K562 (cell line): ENCODE results near the gene ZNF839. TPM values are rescaled to one million over a fixed set of nuclear protein-coding genes. Genes with fewer than 3 reads are reported as not detected.

Experiments used
- ATAC-seq: fragments of 200-7000 bp; cut with Tn5 transposase; 3 replicates; pipeline ENCODE4 v1.9.1; 2020; ENCODE audit warnings: moderate library complexity
- BruUV-seq: library from RNA; stranded (reverse); fragments of 400-500 nt; replicated peaks from 2 replicates; lab custom pipeline; 2021; lab: Mats Ljungman, UMichigan
- CTCF ChIA-PET: fragments of 300-600 bp; formaldehyde crosslinking; extraction: SDS; loops from one replicate; lab custom pipeline; 2021; ENCODE audit warnings: low intra/inter-chr PET ratio; lab: Yijun Ruan, JAX
- POLR2A ChIA-PET: fragments of 300-600, 350-650 bp; sonication (Branson Sonifier 250); formaldehyde crosslinking; extraction: SDS; loops from one replicate; lab custom pipeline; 2021; ENCODE audit warnings: antibody characterized with exemption, inconsistent platforms; lab: Yijun Ruan, JAX
- DNase-seq, 4 experiments: peaks; one replicate each; pipeline versions ENCODE4 v3.0.0 to v3.0.0-alpha.2; 2011 to 2018; ENCODE audit warnings: low spot score in 3 of 4, mixed read lengths in 3 of 4; ENCODE audit errors: extremely low read depth in 1 of 4
- FAIRE-seq: peaks from 2 replicates; lab custom pipeline; 2011; peaks lifted over from hg19 to GRCh38; lab: Jason Lieb, UNC
- H2AFZ ChIP-seq: 2 replicates; pipeline ENCODE4 v1.6.0; 2011; ENCODE audit warnings: low read depth, low read length, control low read depth, inconsistent platforms
- H3K27ac ChIP-seq: fragments of 200-600 bp; 3 replicates; pipeline ENCODE4 v1.8.0; 2011; ENCODE audit warnings: low read depth, mild to moderate bottlenecking, control low read depth, inconsistent platforms, low read length, moderate library complexity, mixed read lengths; ENCODE audit errors: extremely low read depth
- H3K27me3 ChIP-seq, 2 experiments: fragments of 300-600 bp in 1 of 2; 2 replicates in 1 of 2; 3 replicates in 1 of 2; pipeline versions ENCODE4 v1.6.0 to v1.8.0; 2011; ENCODE audit warnings: inconsistent platforms in 2 of 2, low read length in 2 of 2, mild to moderate bottlenecking in 1 of 2, mixed read lengths in 1 of 2, moderate library complexity in 1 of 2; ENCODE audit not compliant: control insufficient read depth in 2 of 2, insufficient read depth in 2 of 2
- H3K36me3 ChIP-seq: fragments of 300-600 bp; 3 replicates; pipeline ENCODE4 v1.8.0; 2011; ENCODE audit warnings: mild to moderate bottlenecking, low read length, inconsistent platforms; ENCODE audit not compliant: control insufficient read depth, insufficient read depth
- H3K4me1 ChIP-seq, 2 experiments: fragments of 200-600 bp in 1 of 2; replicated peaks in 1 of 2; 2 replicates in 1 of 2; 3 replicates in 1 of 2; pipeline versions ENCODE4 v1.5.1 to v1.8.0; 2011; ENCODE audit warnings: inconsistent platforms in 2 of 2, low read length in 2 of 2, mild to moderate bottlenecking in 1 of 2, mixed read lengths in 1 of 2, moderate library complexity in 1 of 2; ENCODE audit not compliant: control insufficient read depth in 2 of 2, insufficient read depth in 2 of 2
- H3K4me2 ChIP-seq: 2 replicates; pipeline ENCODE4 v1.6.1; 2011; ENCODE audit warnings: low read length, control low read depth, inconsistent platforms, mixed read lengths; ENCODE audit not compliant: insufficient read depth
- H3K4me3 ChIP-seq: fragments of 200-600 bp; sonication (generic), shearing (Covaris generic); 2 replicates; pipeline ENCODE4 v1.5.1; 2016; ENCODE audit warnings: control low read depth, inconsistent platforms
- H3K79me2 ChIP-seq: fragments of 200-600 bp; 3 replicates; pipeline ENCODE4 v1.8.0; 2011; ENCODE audit warnings: low read length, inconsistent platforms; ENCODE audit not compliant: control insufficient read depth, insufficient read depth
- H3K9ac ChIP-seq, 2 experiments: 2 replicates each; pipeline versions ENCODE4 v1.6.0 to v1.6.1; 2011; ENCODE audit warnings: low read depth in 2 of 2, low read length in 2 of 2, control low read depth in 1 of 2, inconsistent platforms in 1 of 2, mild to moderate bottlenecking in 1 of 2, mixed read lengths in 1 of 2; ENCODE audit not compliant: insufficient read depth in 1 of 2
- H3K9me1 ChIP-seq: one replicate; pipeline ENCODE4 v1.6.0; 2011; ENCODE audit warnings: inconsistent platforms, mild to moderate bottlenecking, low read length, moderate library complexity; ENCODE audit not compliant: control insufficient read depth, insufficient read depth
- H3K9me3 ChIP-seq: replicated peaks from 2 replicates; pipeline ENCODE4 v1.5.1; 2011; ENCODE audit warnings: low read depth, low read length, inconsistent platforms; ENCODE audit not compliant: control insufficient read depth, insufficient read depth
- H4K20me1 ChIP-seq: replicated peaks from 2 replicates; pipeline ENCODE4 v1.6.1; 2011; ENCODE audit warnings: low read length, inconsistent platforms, mixed read lengths; ENCODE audit not compliant: control insufficient read depth, insufficient read depth
- POLR2B ChIP-seq: fragments of 450-650 bp; IDR thresholded peaks from 2 replicates; pipeline ENCODE4 v1.6.1; 2018; ENCODE audit warnings: low read depth; ENCODE audit not compliant: partially characterized antibody
- SNIP1 ChIP-seq: fragments of 450-650 bp; IDR thresholded peaks from 2 replicates; pipeline ENCODE4 v1.7.1; 2017; ENCODE audit warnings: low read depth, mild to moderate bottlenecking
- WGBS: fragments of 100-300 bp; shearing (Covaris generic); methylation state at CpG from one replicate; pipeline ENCODE4 v1.1.6; 2016; ENCODE audit warnings: low coverage, mixed read lengths; ENCODE audit not compliant: insufficient coverage; ENCODE audit errors: missing lambda C conversion rate; 5-methylcytosine and 5-hydroxymethylcytosine counted together
- in situ Hi-C: fragments of 300-500 bp; cut with MboI; formaldehyde crosslinking; loops from 4 replicates; pipeline ENCODE4 v1.15.0; 2018; ENCODE audit warnings: inconsistent platforms, mixed read lengths
- intact Hi-C: fragments of 100-400 bp; cut with micrococcal nuclease; formaldehyde crosslinking; loops from 2 replicates; pipeline ENCODE4 v1.14.2; 2022
- polyA plus RNA-seq, 8 experiments: library from polyadenylated mRNA; depleted of rRNA in 4 of 8; stranded (reverse) in 5 of 8; unstranded in 3 of 8; fragments of >200 nt; fragmentation: Nextera tagmentation in 2 of 8; fragmentation: Illumina TruSeq in 1 of 8; extraction: Ambion mirVana in 2 of 8; extraction: Trizol in 1 of 8; gene quantifications; 2 replicates each; pipeline versions ENCODE4 v1.2.1 to v1.2.3, GENCODE V29; 2011 to 2014; ENCODE audit warnings: inconsistent platforms in 1 of 8, missing spikeins in 1 of 8
- total RNA-seq, 7 experiments: library from RNA; depleted of rRNA in 6 of 7; stranded (reverse); fragments of >200 nt in 6 of 7; fragmentation: Illumina TruSeq in 2 of 7; extraction: Trizol in 2 of 7; gene quantifications; 2 replicates each; pipeline versions ENCODE4 v1.2.1 to v1.2.3, GENCODE V29; 2011 to 2021; ENCODE audit warnings: low replicate concordance in 1 of 7
- TF ChIP-seq, protein P1 (sequence below), 3 experiments: IDR thresholded peaks in 2 of 3; conservative IDR thresholded peaks in 1 of 3; 2 replicates each; pipeline ENCODE4 v1.5.1; 2011 to 2012; ENCODE audit warnings: low read length in 3 of 3, mild to moderate bottlenecking in 3 of 3, control low read depth in 2 of 3, improper control_type of control experiment in 1 of 3, inconsistent platforms in 1 of 3, low read depth in 1 of 3, mixed read lengths in 1 of 3, moderate library complexity in 1 of 3; ENCODE audit not compliant: insufficient read depth in 2 of 3
- TF ChIP-seq, protein P2 (sequence below), 2 experiments: fragments of 450-650 bp in 1 of 2; sonication (generic) in 1 of 2; formaldehyde crosslinking in 1 of 2; IDR thresholded peaks; 2 replicates each; pipeline versions ENCODE4 v1.7.1 to v1.9.0; 2016 to 2022; ENCODE audit warnings: inconsistent platforms in 1 of 2, mild to moderate bottlenecking in 1 of 2, missing genetic modification reagents in 1 of 2

The ZNF839 gene
- total and polyA plus RNA-seq, 9 of the 15 experiments (the other 6 are each of a cell fraction or from before 2014, with no cell fraction given): 0.42 to 8.4 (median 5.7) TPM

DNA sequence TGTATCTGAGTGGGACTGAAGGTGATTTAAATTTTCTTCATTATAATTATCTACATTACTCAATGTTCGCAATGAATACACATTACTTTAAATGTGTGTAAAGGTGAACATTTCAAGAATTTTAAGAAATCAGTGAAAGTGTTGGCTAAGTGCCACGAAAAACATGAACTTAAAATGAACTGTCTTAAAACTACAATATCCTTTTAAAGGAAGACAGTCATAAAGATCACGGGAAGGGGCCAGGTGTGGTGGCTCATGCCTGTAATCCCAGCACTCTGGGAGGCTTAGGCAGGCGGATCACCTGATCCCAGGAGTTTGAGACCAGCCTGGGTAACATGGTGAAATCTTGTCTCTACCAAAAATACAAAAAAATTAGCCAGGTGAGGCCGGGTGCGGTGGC lies 25.8 kb upstream of the ZNF839 start (continued):
- TF ChIP-seq, protein P1, sequence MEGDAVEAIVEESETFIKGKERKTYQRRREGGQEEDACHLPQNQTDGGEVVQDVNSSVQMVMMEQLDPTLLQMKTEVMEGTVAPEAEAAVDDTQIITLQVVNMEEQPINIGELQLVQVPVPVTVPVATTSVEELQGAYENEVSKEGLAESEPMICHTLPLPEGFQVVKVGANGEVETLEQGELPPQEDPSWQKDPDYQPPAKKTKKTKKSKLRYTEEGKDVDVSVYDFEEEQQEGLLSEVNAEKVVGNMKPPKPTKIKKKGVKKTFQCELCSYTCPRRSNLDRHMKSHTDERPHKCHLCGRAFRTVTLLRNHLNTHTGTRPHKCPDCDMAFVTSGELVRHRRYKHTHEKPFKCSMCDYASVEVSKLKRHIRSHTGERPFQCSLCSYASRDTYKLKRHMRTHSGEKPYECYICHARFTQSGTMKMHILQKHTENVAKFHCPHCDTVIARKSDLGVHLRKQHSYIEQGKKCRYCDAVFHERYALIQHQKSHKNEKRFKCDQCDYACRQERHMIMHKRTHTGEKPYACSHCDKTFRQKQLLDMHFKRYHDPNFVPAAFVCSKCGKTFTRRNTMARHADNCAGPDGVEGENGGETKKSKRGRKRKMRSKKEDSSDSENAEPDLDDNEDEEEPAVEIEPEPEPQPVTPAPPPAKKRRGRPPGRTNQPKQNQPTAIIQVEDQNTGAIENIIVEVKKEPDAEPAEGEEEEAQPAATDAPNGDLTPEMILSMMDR (IDR thresholded peaks at IDR 0.05 in 2 of 3, conservative IDR thresholded peaks at IDR 0.05 in 1 of 3; ENCODE audit: insufficient read depth in 2 of 3, low read depth in 1 of 3, low read length in 3 of 3): no peak
- TF ChIP-seq SNIP1 (no peak), POLR2B (no peak)

GRCh38 chr14:102295270-102295669 lies 24.3 kb upstream of the ZNF839 start:
- H3K4me1 ChIP-seq: no peaks in the 10 kb centered on the region
- ATAC-seq (0 out of 3 replicates have a peak, but pooled peaks have one; percentile 47), FAIRE-seq (peak; percentile 15), DNase-seq (no peak)
- no peaks in the 10 kb centered on the region for H3K9me3 ChIP-seq
- ChIA-PET POLR2A (no interaction called here), CTCF (no interaction called here)
- H4K20me1 ChIP-seq: no peaks in the 10 kb centered on the region
- H3K4me3 ChIP-seq: no peak overlapping the region
- in situ Hi-C loops (no loop called here), intact Hi-C loops (no loop called here)
- H2AFZ ChIP-seq: no peak overlapping the region
- no TSS peak for BruUV-seq
- no peaks in the 10 kb centered on the region for H3K36me3 ChIP-seq
- no peaks in the 10 kb centered on the region for H3K9me1 ChIP-seq
- H3K79me2 ChIP-seq: no peaks in the 10 kb centered on the region
- no peak overlapping the region for H3K4me2 ChIP-seq
- WGBS: 27% methylated on average over 3 of the region's 3 CpGs
- no peak overlapping the region for H3K9ac ChIP-seq
- H3K27ac ChIP-seq: no peak overlapping the region
- no peaks in the 10 kb centered on the region for H3K27me3 ChIP-seq
- TF ChIP-seq, protein P1 (IDR thresholded peaks at IDR 0.05 in 2 of 3, conservative IDR thresholded peaks at IDR 0.05 in 1 of 3; ENCODE audit: insufficient read depth in 2 of 3, low read depth in 1 of 3, low read length in 3 of 3): peak in 2 of 3 experiments; percentile 21 to 34; a peak in 1 of 6 replicates
- TF ChIP-seq, protein P2, sequence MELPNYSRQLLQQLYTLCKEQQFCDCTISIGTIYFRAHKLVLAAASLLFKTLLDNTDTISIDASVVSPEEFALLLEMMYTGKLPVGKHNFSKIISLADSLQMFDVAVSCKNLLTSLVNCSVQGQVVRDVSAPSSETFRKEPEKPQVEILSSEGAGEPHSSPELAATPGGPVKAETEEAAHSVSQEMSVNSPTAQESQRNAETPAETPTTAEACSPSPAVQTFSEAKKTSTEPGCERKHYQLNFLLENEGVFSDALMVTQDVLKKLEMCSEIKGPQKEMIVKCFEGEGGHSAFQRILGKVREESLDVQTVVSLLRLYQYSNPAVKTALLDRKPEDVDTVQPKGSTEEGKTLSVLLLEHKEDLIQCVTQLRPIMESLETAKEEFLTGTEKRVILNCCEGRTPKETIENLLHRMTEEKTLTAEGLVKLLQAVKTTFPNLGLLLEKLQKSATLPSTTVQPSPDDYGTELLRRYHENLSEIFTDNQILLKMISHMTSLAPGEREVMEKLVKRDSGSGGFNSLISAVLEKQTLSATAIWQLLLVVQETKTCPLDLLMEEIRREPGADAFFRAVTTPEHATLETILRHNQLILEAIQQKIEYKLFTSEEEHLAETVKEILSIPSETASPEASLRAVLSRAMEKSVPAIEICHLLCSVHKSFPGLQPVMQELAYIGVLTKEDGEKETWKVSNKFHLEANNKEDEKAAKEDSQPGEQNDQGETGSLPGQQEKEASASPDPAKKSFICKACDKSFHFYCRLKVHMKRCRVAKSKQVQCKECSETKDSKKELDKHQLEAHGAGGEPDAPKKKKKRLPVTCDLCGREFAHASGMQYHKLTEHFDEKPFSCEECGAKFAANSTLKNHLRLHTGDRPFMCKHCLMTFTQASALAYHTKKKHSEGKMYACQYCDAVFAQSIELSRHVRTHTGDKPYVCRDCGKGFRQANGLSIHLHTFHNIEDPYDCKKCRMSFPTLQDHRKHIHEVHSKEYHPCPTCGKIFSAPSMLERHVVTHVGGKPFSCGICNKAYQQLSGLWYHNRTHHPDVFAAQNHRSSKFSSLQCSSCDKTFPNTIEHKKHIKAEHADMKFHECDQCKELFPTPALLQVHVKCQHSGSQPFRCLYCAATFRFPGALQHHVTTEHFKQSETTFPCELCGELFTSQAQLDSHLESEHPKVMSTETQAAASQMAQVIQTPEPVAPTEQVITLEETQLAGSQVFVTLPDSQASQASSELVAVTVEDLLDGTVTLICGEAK (IDR thresholded peaks at IDR 0.05): 0 out of 2 replicates have a peak, but pooled peaks have one; percentile 28
- TF ChIP-seq, protein P2 (CRISPR knock-in tag; IDR thresholded peaks at IDR 0.05): no peak
